OCI-LY1 (cell line): ENCODE results near the gene GRIN2A.

Experiments
- H2AFZ ChIP-seq: fragments of 200-600 bp; sonication (generic), shearing (Covaris generic); 2 replicates; pipeline ENCODE4 v1.6.0; 2014; ENCODE audit warnings: antibody characterized with exemption, mild to moderate bottlenecking, low read length
- H3F3A ChIP-seq: fragments of 200-600 bp; sonication (generic), shearing (Covaris generic); 2 replicates; pipeline ENCODE4 v1.6.0; 2014; ENCODE audit warnings: mild to moderate bottlenecking, antibody characterized with exemption, low read length, moderate library complexity; ENCODE audit not compliant: insufficient read depth
- H3K27ac ChIP-seq: fragments of 200-600 bp; sonication (generic); 2 replicates; pipeline ENCODE4 v1.5.1; 2014; ENCODE audit warnings: low read length, mixed run types, mild to moderate bottlenecking, low read depth; ENCODE audit not compliant: poor library complexity, severe bottlenecking
- H3K27me3 ChIP-seq: fragments of 200-600 bp; sonication (generic); 2 replicates; pipeline ENCODE4 v1.6.0; 2014; ENCODE audit warnings: antibody characterized with exemption, mild to moderate bottlenecking, low read length, moderate library complexity; ENCODE audit not compliant: insufficient read depth
- H3K36me3 ChIP-seq: fragments of 200-600 bp; sonication (generic); 2 replicates; pipeline ENCODE4 v1.6.1; 2014; ENCODE audit warnings: mild to moderate bottlenecking, antibody characterized with exemption, low read length, moderate library complexity, mixed read lengths; ENCODE audit not compliant: insufficient read depth
- H3K4me1 ChIP-seq: fragments of 200-600 bp; sonication (generic); 2 replicates; pipeline ENCODE4 v1.5.1; 2014; ENCODE audit warnings: mild to moderate bottlenecking, low read length, moderate library complexity; ENCODE audit not compliant: insufficient read depth, severe bottlenecking
- H3K4me2 ChIP-seq: fragments of 200-600 bp; sonication (generic), shearing (Covaris generic); 2 replicates; pipeline ENCODE4 v1.6.1; 2014; ENCODE audit warnings: low read length
- H3K4me3 ChIP-seq: fragments of 200-600 bp; sonication (generic); 2 replicates; pipeline ENCODE4 v1.5.1; 2014; ENCODE audit warnings: low read length, low read depth, mild to moderate bottlenecking, mixed read lengths; ENCODE audit not compliant: poor library complexity, severe bottlenecking
- H3K79me2 ChIP-seq: fragments of 200-600 bp; shearing (Covaris generic); 2 replicates; pipeline ENCODE4 v1.6.1; 2016; ENCODE audit warnings: mixed run types, low read length, mixed read lengths; ENCODE audit not compliant: insufficient read depth
- H3K9ac ChIP-seq: fragments of 200-600 bp; sonication (generic), shearing (Covaris generic); 2 replicates; pipeline ENCODE4 v1.6.1; 2014; ENCODE audit warnings: mild to moderate bottlenecking, low read length, mixed read lengths
- H3K9me2 ChIP-seq: fragments of 200-600 bp; sonication (generic), shearing (Covaris generic); 2 replicates; pipeline ENCODE4 v1.6.1; 2014; ENCODE audit warnings: low read depth, mild to moderate bottlenecking, low read length, mixed read lengths
- H3K9me3 ChIP-seq: fragments of 200-600 bp; shearing (Covaris generic); 2 replicates; pipeline ENCODE4 v1.6.1; 2014; ENCODE audit warnings: low read length, mixed read lengths
- H4K20me1 ChIP-seq: fragments of 200-600 bp; sonication (generic), shearing (Covaris generic); 2 replicates; pipeline ENCODE4 v1.6.0; 2016; ENCODE audit warnings: mild to moderate bottlenecking, low read length; ENCODE audit not compliant: insufficient read depth
- EZH2 ChIP-seq: fragments of 200-600 bp; sonication (generic), shearing (Covaris generic); IDR thresholded peaks from 2 replicates; pipeline ENCODE4 v1.8.0; 2017; ENCODE audit warnings: borderline replicate concordance, mixed run types, mild to moderate bottlenecking, antibody characterized with exemption, low read length, moderate library complexity, mixed read lengths
- TF ChIP-seq, protein P1 (sequence below): fragments of 200-600 bp; sonication (generic), shearing (Covaris generic); IDR thresholded peaks from 2 replicates; pipeline ENCODE4 v1.5.1; 2017; ENCODE audit warnings: mild to moderate bottlenecking, antibody characterized with exemption, low read length, moderate library complexity, mixed read lengths

GRIN2A gene

GRCh38 chr16:9992441-9992840, 189.8 kb downstream of the GRIN2A start:
- H3K27me3 ChIP-seq = no peaks in the 10 kb centered on the region
- H4K20me1 ChIP-seq = no peaks in the 10 kb centered on the region
- TF ChIP-seq, protein P1, sequence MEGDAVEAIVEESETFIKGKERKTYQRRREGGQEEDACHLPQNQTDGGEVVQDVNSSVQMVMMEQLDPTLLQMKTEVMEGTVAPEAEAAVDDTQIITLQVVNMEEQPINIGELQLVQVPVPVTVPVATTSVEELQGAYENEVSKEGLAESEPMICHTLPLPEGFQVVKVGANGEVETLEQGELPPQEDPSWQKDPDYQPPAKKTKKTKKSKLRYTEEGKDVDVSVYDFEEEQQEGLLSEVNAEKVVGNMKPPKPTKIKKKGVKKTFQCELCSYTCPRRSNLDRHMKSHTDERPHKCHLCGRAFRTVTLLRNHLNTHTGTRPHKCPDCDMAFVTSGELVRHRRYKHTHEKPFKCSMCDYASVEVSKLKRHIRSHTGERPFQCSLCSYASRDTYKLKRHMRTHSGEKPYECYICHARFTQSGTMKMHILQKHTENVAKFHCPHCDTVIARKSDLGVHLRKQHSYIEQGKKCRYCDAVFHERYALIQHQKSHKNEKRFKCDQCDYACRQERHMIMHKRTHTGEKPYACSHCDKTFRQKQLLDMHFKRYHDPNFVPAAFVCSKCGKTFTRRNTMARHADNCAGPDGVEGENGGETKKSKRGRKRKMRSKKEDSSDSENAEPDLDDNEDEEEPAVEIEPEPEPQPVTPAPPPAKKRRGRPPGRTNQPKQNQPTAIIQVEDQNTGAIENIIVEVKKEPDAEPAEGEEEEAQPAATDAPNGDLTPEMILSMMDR = no peak
- no peak for TF ChIP-seq EZH2
- no peak overlapping the region for H3K4me2 ChIP-seq
- H3K9me2 ChIP-seq = no peaks in the 10 kb centered on the region
- no peaks in the 10 kb centered on the region for H3K9me3 ChIP-seq
- no peak overlapping the region for H3K9ac ChIP-seq
- no peaks in the 10 kb centered on the region for H3K4me1 ChIP-seq
- no peaks in the 10 kb centered on the region for H3F3A ChIP-seq
- H3K27ac ChIP-seq = no peak overlapping the region
- no peaks in the 10 kb centered on the region for H3K79me2 ChIP-seq
- no peaks in the 10 kb centered on the region for H3K36me3 ChIP-seq
- H2AFZ ChIP-seq = no peak overlapping the region
- H3K4me3 ChIP-seq = no peak overlapping the region

GRCh38 chr16:9980981-9981380, 201.2 kb downstream of the GRIN2A start:
- H3K9me2 ChIP-seq = no peaks in the 10 kb centered on the region
- no peaks in the 10 kb centered on the region for H3K4me1 ChIP-seq
- no peaks in the 10 kb centered on the region for H3F3A ChIP-seq
- no peaks in the 10 kb centered on the region for H4K20me1 ChIP-seq
- no peak overlapping the region for H3K4me2 ChIP-seq
- no peak overlapping the region for H3K4me3 ChIP-seq
- no peak overlapping the region for H3K9ac ChIP-seq
- no peaks in the 10 kb centered on the region for H3K36me3 ChIP-seq
- no peak overlapping the region for H3K27ac ChIP-seq
- H3K27me3 ChIP-seq = no peaks in the 10 kb centered on the region
- no peaks in the 10 kb centered on the region for H3K9me3 ChIP-seq
- TF ChIP-seq, protein P1 = no peak
- TF ChIP-seq EZH2 = no peak
- no peaks in the 10 kb centered on the region for H3K79me2 ChIP-seq
- H2AFZ ChIP-seq = no peak overlapping the region

DNA sequence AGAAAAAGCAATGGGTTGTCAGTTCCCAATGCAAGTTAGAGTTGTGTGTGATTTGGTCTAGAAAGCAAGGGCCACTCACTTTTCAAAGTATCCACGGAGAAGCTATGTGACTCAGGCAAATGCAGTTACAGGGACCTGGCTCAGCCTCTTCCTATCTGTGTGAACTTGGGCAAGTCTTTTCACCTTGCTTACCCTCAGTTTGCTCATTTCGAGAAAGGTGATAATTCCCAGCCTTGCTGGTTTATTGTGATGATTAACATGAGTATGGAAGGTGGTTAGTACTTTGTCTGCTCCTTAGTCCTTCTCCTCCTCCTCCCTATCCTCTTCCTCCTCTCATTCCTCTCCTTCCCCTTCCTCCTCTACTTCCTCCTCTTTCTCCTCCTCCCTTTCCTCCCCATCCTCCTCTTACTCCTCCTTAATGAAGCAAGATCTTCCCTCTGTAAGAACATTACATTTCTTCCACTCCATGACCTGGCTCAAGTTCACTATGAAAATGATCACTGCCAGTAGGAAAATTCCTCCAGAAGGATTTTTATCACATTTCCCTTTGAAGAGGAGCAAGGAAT, 204.0 kb downstream of the GRIN2A start:
- Histone ChIP-seq H3K27ac (no peak overlapping the region), H2AFZ (no peak overlapping the region), H3K79me2 (no peaks in the 10 kb centered on the region), H3K4me2 (no peak overlapping the region), H3K4me3 (no peak overlapping the region), H3K36me3 (no peaks in the 10 kb centered on the region), H3K9me3 (no peaks in the 10 kb centered on the region), H3K9ac (no peak overlapping the region), H3K9me2 (no peaks in the 10 kb centered on the region), H4K20me1 (no peaks in the 10 kb centered on the region), H3K27me3 (no peaks in the 10 kb centered on the region), H3K4me1 (no peaks in the 10 kb centered on the region), H3F3A (no peaks in the 10 kb centered on the region)
- TF ChIP-seq EZH2 = no peak
- TF ChIP-seq, protein P1 = no peak
